Measurements from ENCODE around the gene IL6.
"Not testable (repeated sequence)": the region's sequence is repeated elsewhere in the genome, so short reads cannot be mapped to it uniquely, and the experiment has no call there.

Gene IL6

DNA sequence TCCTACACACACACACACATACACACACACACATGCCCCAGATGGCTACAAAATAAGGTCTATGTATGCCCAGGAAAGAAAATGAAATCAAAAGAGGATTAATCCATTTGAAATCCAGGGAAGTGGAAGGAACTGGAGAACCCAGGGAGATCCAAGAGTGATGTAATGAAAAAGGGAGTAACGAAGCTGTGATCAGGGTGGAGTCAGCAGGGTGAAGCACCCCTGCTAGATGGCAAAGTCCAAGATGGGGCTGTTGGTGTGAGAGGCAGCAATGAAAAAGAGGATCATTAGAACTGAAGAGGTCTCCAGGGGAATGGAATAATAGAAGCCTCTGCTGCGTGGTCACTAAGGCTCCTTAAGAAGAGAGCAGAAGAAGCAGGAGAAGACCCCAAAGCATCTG is 43.6 kb upstream of the IL6 start:
- Mint-ChIP-seq H3K4me1 (peaks cover 8% of the 10 kb centered on the region), H3K4me3 (no peak overlapping the region), H3K27me3 (ENCODE audit: low read depth, poor library complexity) (peaks cover under 1% of the 10 kb centered on the region), H3K27ac (no peak overlapping the region), H3K36me3 (ENCODE audit: low read depth) (no peaks in the 10 kb centered on the region), H3K9me3 (peaks cover 4% of the 10 kb centered on the region)
- DNase-seq: no peak
- TF ChIP-seq CTCF (IDR thresholded peaks at IDR 0.05): no peak

DNA sequence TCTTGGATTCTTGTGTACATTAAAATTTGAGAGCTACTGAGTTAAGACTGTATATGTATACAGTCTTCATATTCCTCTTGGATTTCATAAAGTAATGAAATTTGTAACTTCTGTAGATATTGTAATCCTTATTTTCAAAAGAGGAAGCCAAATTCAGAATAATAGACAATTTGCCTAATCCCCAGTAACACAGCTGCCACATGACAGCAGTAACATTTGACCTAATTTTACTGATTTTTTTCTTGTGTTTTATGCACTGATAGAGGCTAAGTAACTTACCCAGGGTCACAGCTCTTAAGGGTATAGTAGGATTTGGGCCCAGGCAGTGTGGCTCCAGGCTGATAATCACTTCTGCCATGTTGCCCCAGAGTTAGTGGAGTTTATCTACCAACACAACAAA is 40.4 kb upstream of the IL6 start:
- H3K36me3 Mint-ChIP-seq (ENCODE audit: low read depth): no peaks in the 10 kb centered on the region
- DNase-seq: no peak
- H3K4me1 Mint-ChIP-seq: peaks cover 13% of the 10 kb centered on the region
- H3K9me3 Mint-ChIP-seq: peaks cover 4% of the 10 kb centered on the region
- no peak overlapping the region for H3K4me3 Mint-ChIP-seq
- H3K27me3 Mint-ChIP-seq (ENCODE audit: low read depth, poor library complexity): no peaks in the 10 kb centered on the region
- no peak overlapping the region for H3K27ac Mint-ChIP-seq
- no peak for TF ChIP-seq CTCF (IDR thresholded peaks at IDR 0.05)

DNA sequence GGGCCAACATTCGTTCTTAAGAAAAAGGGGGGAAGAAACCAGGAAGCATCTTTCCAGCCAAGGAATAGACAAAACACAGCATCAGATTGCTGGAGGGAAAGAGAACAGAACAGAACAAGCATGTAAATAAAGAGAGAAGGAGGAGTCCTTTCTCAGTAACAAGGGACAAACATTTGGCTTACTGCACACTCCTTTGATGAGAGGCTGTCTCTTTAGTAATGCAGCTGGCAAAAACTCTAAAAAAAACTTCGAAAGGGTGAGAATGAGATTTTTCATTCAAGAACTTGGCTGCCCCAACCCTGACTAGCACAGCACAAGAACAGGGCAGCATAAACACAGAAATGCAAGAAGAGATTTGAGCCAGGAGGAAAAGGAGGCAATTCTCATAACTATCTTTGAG is 38.9 kb upstream of the IL6 start:
- TF ChIP-seq CTCF (IDR thresholded peaks at IDR 0.05): no peak
- Mint-ChIP-seq H3K4me3 (no peak overlapping the region), H3K9me3 (peaks cover 4% of the 10 kb centered on the region), H3K27me3 (ENCODE audit: low read depth, poor library complexity) (no peaks in the 10 kb centered on the region), H3K4me1 (peaks cover 13% of the 10 kb centered on the region), H3K36me3 (ENCODE audit: low read depth) (no peaks in the 10 kb centered on the region), H3K27ac (no peak overlapping the region)
- DNase-seq: no peak

GRCh38 chr7:22688934-22689333 is 38.1 kb upstream of the IL6 start:
- H3K27me3 Mint-ChIP-seq (ENCODE audit: low read depth, poor library complexity); DNase-seq; H3K4me3 Mint-ChIP-seq; H3K27ac Mint-ChIP-seq; H3K4me1 Mint-ChIP-seq; H3K9me3 Mint-ChIP-seq; H3K36me3 Mint-ChIP-seq (ENCODE audit: low read depth): not testable (repeated sequence)

GRCh38 chr7:22694597-22695207 is 32.3 kb upstream of the IL6 start:
- no peak for TF ChIP-seq CTCF (IDR thresholded peaks at IDR 0.05)
- Mint-ChIP-seq H3K9me3 (no peaks in the 10 kb centered on the region), H3K27me3 (ENCODE audit: low read depth, poor library complexity) (no peaks in the 10 kb centered on the region), H3K4me1 (peaks cover 5% of the 10 kb centered on the region), H3K27ac (no peak overlapping the region), H3K36me3 (ENCODE audit: low read depth) (no peaks in the 10 kb centered on the region), H3K4me3 (no peak overlapping the region)
- no peak for DNase-seq

DNA sequence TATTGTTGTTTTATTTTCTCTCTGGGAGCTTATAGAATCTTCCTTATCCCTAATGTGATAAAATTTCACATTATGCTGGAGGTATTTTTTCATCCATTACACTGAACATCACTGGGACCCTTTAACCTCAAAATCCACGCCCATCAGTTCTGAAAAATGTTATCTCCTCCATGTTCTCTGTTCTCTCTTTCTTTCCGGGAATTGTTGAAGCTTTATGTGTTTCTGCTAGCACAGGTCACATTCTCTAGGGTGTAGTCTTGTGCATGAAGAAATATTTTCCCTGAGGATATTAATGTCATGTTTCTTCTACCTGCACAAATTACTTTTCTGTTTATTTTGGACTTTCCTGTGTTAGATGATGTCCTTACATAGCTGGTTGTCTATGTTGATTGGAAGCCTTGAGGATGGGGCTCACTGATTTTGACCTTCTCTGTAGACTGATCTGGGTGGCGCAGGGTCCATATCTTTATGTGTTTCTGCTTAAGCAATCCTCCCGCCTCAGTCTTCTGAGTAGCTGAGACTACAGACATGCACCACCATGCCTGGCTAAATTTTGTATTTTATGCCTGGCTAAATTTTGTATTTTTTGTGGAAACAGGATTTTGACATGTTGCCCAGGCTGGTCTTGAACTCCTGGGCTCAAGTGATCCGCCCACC is 31.4 kb upstream of the IL6 start:
- Mint-ChIP-seq H3K4me3 (no peak overlapping the region), H3K27ac (no peak overlapping the region), H3K4me1 (peaks cover 4% of the 10 kb centered on the region), H3K36me3 (ENCODE audit: low read depth) (no peaks in the 10 kb centered on the region), H3K27me3 (ENCODE audit: low read depth, poor library complexity) (no peaks in the 10 kb centered on the region), H3K9me3 (no peaks in the 10 kb centered on the region)
- DNase-seq: no peak
- TF ChIP-seq CTCF (IDR thresholded peaks at IDR 0.05): no peak
